ENCODE results near the gene RAB3A.

Gene RAB3A

DNA sequence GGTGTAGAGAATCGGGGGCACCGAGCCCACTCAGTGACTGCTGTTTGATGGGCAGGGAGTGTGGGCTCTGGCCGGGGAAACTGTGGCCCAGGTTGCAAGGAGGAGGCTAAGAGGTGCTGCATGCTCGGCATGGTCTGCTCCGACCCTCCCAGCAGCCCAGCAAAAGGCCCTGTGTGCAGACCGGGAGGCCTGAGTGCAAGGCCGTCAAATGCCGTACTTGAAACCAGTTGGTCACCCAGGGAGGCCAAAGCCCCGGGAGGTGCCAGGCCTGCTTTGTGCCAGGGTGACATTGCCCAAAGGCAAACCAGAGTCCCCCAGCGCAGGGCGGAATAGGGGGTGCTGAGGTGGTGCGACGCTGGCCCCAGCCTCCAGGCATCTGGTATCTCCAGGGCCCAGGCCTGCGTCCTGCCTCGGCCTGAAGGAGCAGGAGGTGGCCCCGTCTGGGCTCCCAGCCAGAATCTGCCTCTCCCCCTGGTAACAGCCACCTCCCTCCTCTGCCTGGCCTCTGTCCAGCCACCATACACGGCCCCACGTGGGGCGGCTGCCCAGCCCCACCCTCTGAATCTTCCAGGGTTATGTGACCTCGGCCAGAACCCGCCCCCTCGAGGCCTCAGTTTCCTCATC, 46.9 kb downstream of the RAB3A start:
- peak; percentile 77 for DNase-seq
- TF ChIP-seq CTCF (IDR thresholded peaks at IDR 0.05; ENCODE audit: low read depth, low read length, missing control alignments) = no peak
- no peak overlapping the region for H3K27ac ChIP-seq
- no peak overlapping the region for H3K4me3 ChIP-seq (ENCODE audit: low read depth, low read length)
- in situ Hi-C loops (cut with HindIII; ENCODE audit: low pct_ligation_motif_present, low sequenced_read_pairs) = no loop called here
- no peaks in the 10 kb centered on the region for H3K27me3 ChIP-seq (replicated peaks)
- H3K36me3 ChIP-seq (replicated peaks) = peaks cover 6% of the 10 kb centered on the region

- Histone ChIP-seq H3K36me3 (replicated peaks) (peaks cover 6% of the 10 kb centered on the region), H3K27ac (no peak overlapping the region), H3K27me3 (replicated peaks) (no peaks in the 10 kb centered on the region), H3K4me3 (ENCODE audit: low read depth, low read length) (no peak overlapping the region)
- TF ChIP-seq CTCF (IDR thresholded peaks at IDR 0.05; ENCODE audit: low read depth, low read length, missing control alignments) = peak; percentile 11
- no peak for DNase-seq
- in situ Hi-C loops (cut with HindIII; ENCODE audit: low pct_ligation_motif_present, low sequenced_read_pairs) = no loop called here
Observed at GRCh38 chr19:18156268-18156667, 47.6 kb downstream of the RAB3A start.

- in situ Hi-C loops (cut with HindIII; ENCODE audit: low pct_ligation_motif_present, low sequenced_read_pairs) = no loop called here
- no peak overlapping the region for H3K4me3 ChIP-seq (ENCODE audit: low read depth, low read length)
- peaks cover 6% of the 10 kb centered on the region for H3K36me3 ChIP-seq (replicated peaks)
- no peaks in the 10 kb centered on the region for H3K27me3 ChIP-seq (replicated peaks)
- H3K27ac ChIP-seq = no peak overlapping the region
- TF ChIP-seq CTCF (IDR thresholded peaks at IDR 0.05; ENCODE audit: low read depth, low read length, missing control alignments) = no peak
- DNase-seq = no peak
Observed at GRCh38 chr19:18155095-18156087, 48.5 kb downstream of the RAB3A start.

- H3K27ac ChIP-seq = peak overlapping the region; percentile 78
- no peak for DNase-seq
- TF ChIP-seq CTCF (IDR thresholded peaks at IDR 0.05; ENCODE audit: low read depth, low read length, missing control alignments) = no peak
- H3K4me3 ChIP-seq (ENCODE audit: low read depth, low read length) = peak overlapping the region; percentile 88
- H3K36me3 ChIP-seq (replicated peaks) = peaks cover 2% of the 10 kb centered on the region
- in situ Hi-C loops (cut with HindIII; ENCODE audit: low pct_ligation_motif_present, low sequenced_read_pairs) = no loop called here
- no peaks in the 10 kb centered on the region for H3K27me3 ChIP-seq (replicated peaks)
Observed at GRCh38 chr19:18153556-18154134, 50.2 kb downstream of the RAB3A start.

GRCh38 chr19:18152817-18153555, 50.9 kb downstream of the RAB3A start, which contains the start of gene PIK3R2:
Gene PIK3R2 (plus strand): TSS chr19:18153163. CDS start chr19:18155880, 2,717 bp downstream.
- no peaks in the 10 kb centered on the region for H3K27me3 ChIP-seq (replicated peaks)
- H3K4me3 ChIP-seq (ENCODE audit: low read depth, low read length) = peak within 1 kb of the TSS; percentile 88
- TF ChIP-seq CTCF (IDR thresholded peaks at IDR 0.05; ENCODE audit: low read depth, low read length, missing control alignments) = no peak
- peak within 1 kb of the TSS; percentile 85 for H3K27ac ChIP-seq
- H3K36me3 ChIP-seq (replicated peaks) = peaks cover 2% of the 10 kb centered on the region
- in situ Hi-C loops (cut with HindIII; ENCODE audit: low pct_ligation_motif_present, low sequenced_read_pairs) = no loop called here
- peak; percentile 99 for DNase-seq
